NB4 (cell line): ENCODE measurements around the gene PKNOX2.

ENCODE experiments used
- CTCF ChIP-seq: IDR thresholded peaks from one replicate; pipeline ENCODE4 v1.5.1; 2012; ENCODE audit warnings: low read depth, low read length
- POLR2A ChIP-seq: IDR thresholded peaks from 2 replicates; pipeline ENCODE4 v1.6.1; 2011; ENCODE audit warnings: mild to moderate bottlenecking; ENCODE audit not compliant: insufficient read length; ENCODE audit errors: extremely low read depth

- no peak for TF ChIP-seq CTCF
- TF ChIP-seq POLR2A = no peak
Measured at GRCh38 chr11:125295931-125296330, 131.4 kb downstream of the PKNOX2 start.
